Kidney (tissue), 14 donors: ENCODE data around the gene AKAP13. TPM values are rescaled to one million over a fixed set of nuclear protein-coding genes. Genes with fewer than 3 reads are reported as not detected.
"Not testable (repeated sequence)": the region's sequence is repeated elsewhere in the genome, so short reads cannot be mapped to it uniquely, and the experiment has no call there.

Experiments used
- DNase-seq, 5 donors: peaks; one replicate each; pipeline ENCODE4 v3.0.0-alpha.2; 2013 to 2020
- FAIRE-seq: peaks from 2 replicates; lab custom pipeline; 2012; peaks lifted over from hg19 to GRCh38; lab: Jason Lieb, UNC
- H3K27ac ChIP-seq, 2 donors: one replicate each; pipeline ENCODE4 v1.7.0; 2013; ENCODE audit warnings: low read depth in 2 of 2, low read length in 2 of 2, inconsistent platforms in 1 of 2
- H3K27me3 ChIP-seq: one replicate; pipeline ENCODE4 v1.7.1; 2013; ENCODE audit warnings: low read length, inconsistent platforms; ENCODE audit not compliant: control insufficient read depth, insufficient read depth
- H3K36me3 ChIP-seq, 3 donors: one replicate each; pipeline versions ENCODE4 v1.7.0 to v1.7.1; 2013; ENCODE audit warnings: low read length in 3 of 3, control low read depth in 1 of 3, inconsistent platforms in 1 of 3; ENCODE audit not compliant: insufficient read depth in 3 of 3, control insufficient read depth in 2 of 3
- H3K4me1 ChIP-seq, 3 donors: one replicate each; pipeline versions ENCODE4 v1.7.0 to v1.7.1; 2013; ENCODE audit warnings: low read length in 3 of 3, inconsistent platforms in 1 of 3, low read depth in 1 of 3; ENCODE audit not compliant: control insufficient read depth in 2 of 3, insufficient read depth in 2 of 3
- H3K4me3 ChIP-seq, 3 donors: one replicate each; pipeline versions ENCODE4 v1.7.0 to v1.8.1; 2013; ENCODE audit warnings: low read length in 3 of 3, control low read depth in 1 of 3, inconsistent platforms in 1 of 3
- H3K9ac ChIP-seq, 3 donors: one replicate each; pipeline versions ENCODE4 v1.7.0 to v1.7.1; 2013; ENCODE audit warnings: low read length in 3 of 3, control low read depth in 1 of 3, inconsistent platforms in 1 of 3
- H3K9me3 ChIP-seq, 3 donors: one replicate each; pipeline versions ENCODE4 v1.7.0 to v1.7.1; 2013; ENCODE audit warnings: low read length in 3 of 3, control low read depth in 1 of 3, inconsistent platforms in 1 of 3; ENCODE audit not compliant: control insufficient read depth in 2 of 3, insufficient read depth in 1 of 3
- intact Hi-C: fragments of 100-400 bp; cut with DNase I; formaldehyde crosslinking; loops from one replicate; pipeline ENCODE4 v1.11.1; 2022
- polyA plus RNA-seq: library from polyadenylated mRNA; stranded (reverse); fragments of 350-450 nt; fragmentation: Illumina TruSeq; extraction: RNeasy Lipid Tissue Mini Kit (QIAGEN cat#74804); gene quantifications from one replicate; pipeline ENCODE4 v1.2.3, GENCODE V29; 2014; ENCODE audit warnings: low read depth, low replicate concordance; ENCODE audit not compliant: insufficient read depth
- total RNA-seq: library from RNA; stranded (reverse); fragmentation: NEBNext Ultra II Directional; extraction: Animal tissue kit (Norgen Biotek cat#: 25700); gene quantifications from one replicate; pipeline ENCODE4 v1.2.1, GENCODE V29; 2021
- TF ChIP-seq, protein P1 (sequence below): IDR thresholded peaks from 3 replicates; pipeline ENCODE4 v1.5.1; 2012; ENCODE audit warnings: mild to moderate bottlenecking, moderate library complexity, borderline replicate concordance; ENCODE audit not compliant: insufficient read depth; ENCODE audit errors: extremely low read depth
- donor health status: control.
- donor health status: control.
- donor health status: control.
- donor health status: control.
- donor health status: control.
- donor health status: DM: yes; HTN: yes; CAD: no.
- donor health status: Normal renal cell carcinoma (clear cell type).

Gene AKAP13
- total and polyA plus RNA-seq, 2 donors from 2014 or later, result 18.8 to 174 TPM

- DNase-seq (no peak), FAIRE-seq (no peak)
- Histone ChIP-seq H3K4me1 (no peaks in the 10 kb centered on the region), H3K9ac (no peak overlapping the region), H3K27me3 (no peaks in the 10 kb centered on the region), H3K36me3 (no peaks in the 10 kb centered on the region), H3K9me3 (no peaks in the 10 kb centered on the region), H3K4me3 (no peak overlapping the region), H3K27ac (no peak overlapping the region)
- TF ChIP-seq, protein P1, sequence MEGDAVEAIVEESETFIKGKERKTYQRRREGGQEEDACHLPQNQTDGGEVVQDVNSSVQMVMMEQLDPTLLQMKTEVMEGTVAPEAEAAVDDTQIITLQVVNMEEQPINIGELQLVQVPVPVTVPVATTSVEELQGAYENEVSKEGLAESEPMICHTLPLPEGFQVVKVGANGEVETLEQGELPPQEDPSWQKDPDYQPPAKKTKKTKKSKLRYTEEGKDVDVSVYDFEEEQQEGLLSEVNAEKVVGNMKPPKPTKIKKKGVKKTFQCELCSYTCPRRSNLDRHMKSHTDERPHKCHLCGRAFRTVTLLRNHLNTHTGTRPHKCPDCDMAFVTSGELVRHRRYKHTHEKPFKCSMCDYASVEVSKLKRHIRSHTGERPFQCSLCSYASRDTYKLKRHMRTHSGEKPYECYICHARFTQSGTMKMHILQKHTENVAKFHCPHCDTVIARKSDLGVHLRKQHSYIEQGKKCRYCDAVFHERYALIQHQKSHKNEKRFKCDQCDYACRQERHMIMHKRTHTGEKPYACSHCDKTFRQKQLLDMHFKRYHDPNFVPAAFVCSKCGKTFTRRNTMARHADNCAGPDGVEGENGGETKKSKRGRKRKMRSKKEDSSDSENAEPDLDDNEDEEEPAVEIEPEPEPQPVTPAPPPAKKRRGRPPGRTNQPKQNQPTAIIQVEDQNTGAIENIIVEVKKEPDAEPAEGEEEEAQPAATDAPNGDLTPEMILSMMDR, result no peak
- intact Hi-C loops, result no loop called here
Measured at GRCh38 chr15:85340321-85340665, 40.1 kb upstream of the AKAP13 start.

- Histone ChIP-seq H3K9me3 (no peaks in the 10 kb centered on the region), H3K4me3 (no peak overlapping the region), H3K27ac (no peak overlapping the region), H3K27me3 (no peaks in the 10 kb centered on the region), H3K9ac (no peak overlapping the region), H3K36me3 (no peaks in the 10 kb centered on the region), H3K4me1 (no peaks in the 10 kb centered on the region)
- DNase-seq, result no peak
- TF ChIP-seq, protein P1, result no peak
- no peak for FAIRE-seq
- intact Hi-C loops, result no loop called here
Measured at GRCh38 chr15:85340852-85341251, 39.6 kb upstream of the AKAP13 start.

DNA sequence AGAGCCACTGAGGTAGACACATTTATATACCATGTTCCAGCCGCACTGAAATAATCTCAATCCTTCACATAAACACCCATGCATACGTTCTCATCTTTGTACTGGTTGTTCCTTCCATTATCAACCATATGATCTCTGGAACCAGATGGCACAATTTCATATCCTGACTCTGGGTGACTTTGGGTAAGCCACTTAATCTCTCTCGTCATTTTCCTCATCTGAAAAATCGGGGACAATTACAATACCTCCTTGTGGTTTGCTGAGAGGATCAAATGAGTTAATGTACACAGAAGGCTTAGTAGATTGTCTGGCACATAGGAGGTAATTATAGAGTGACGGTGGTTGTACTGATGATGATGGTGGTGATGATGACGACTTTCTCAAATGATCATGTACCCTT, 38.2 kb upstream of the AKAP13 start:
- H3K27me3 ChIP-seq, H3K4me1 ChIP-seq, H3K9me3 ChIP-seq, H3K9ac ChIP-seq, FAIRE-seq, H3K4me3 ChIP-seq, H3K27ac ChIP-seq, DNase-seq, intact Hi-C loops, H3K36me3 ChIP-seq: not testable (repeated sequence)

DNA sequence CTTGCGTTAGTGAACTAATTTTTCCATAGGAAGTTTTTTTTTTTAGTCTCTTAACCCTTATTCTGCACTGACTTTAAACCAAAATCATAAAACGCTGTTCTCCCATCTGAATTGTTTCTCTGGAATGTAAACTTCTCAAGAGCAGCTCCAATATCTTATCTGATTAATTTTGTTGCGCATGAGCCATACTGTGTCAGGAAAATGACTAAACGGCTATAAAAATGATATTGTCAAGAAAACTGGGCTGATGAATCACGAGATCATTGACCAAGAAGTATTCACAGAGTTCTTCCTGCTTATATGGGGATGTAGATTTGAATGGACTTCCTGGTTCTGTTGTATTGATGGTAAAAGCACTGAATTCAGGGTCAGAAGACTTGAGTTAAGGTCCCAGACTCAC, 37.0 kb upstream of the AKAP13 start:
- H3K9me3 ChIP-seq, H3K36me3 ChIP-seq, H3K4me3 ChIP-seq, H3K4me1 ChIP-seq, DNase-seq, intact Hi-C loops, H3K27ac ChIP-seq, FAIRE-seq, H3K27me3 ChIP-seq, H3K9ac ChIP-seq: not testable (repeated sequence)

DNA sequence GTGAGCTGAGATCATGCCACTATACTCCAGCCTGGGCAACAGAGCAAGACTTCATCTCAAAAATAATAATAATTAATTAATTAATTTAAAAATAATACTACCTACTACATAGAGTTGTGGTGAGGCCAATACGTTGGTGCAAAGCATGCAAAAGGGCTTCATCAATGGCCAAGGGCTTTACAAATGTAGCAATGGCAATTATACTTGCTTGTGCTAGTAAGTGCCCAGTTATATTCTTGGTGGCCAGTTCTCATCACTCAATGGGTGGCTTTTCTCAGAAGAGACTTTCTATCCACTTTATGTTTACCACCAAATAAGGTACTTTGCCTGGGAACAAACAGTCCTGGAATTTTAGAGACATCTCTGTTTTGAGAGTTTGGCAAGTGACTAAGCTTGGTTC, 36.2 kb upstream of the AKAP13 start:
- not testable (repeated sequence) for FAIRE-seq, H3K27ac ChIP-seq, H3K9me3 ChIP-seq

GRCh38 chr15:85344653-85345114, 35.7 kb upstream of the AKAP13 start:
- intact Hi-C loops, H3K4me3 ChIP-seq, DNase-seq, H3K36me3 ChIP-seq, H3K4me1 ChIP-seq, H3K27ac ChIP-seq, H3K27me3 ChIP-seq, H3K9ac ChIP-seq, FAIRE-seq, H3K9me3 ChIP-seq: not testable (repeated sequence)

More for the DNA sequence above, 36.2 kb upstream of the AKAP13 start:
- H3K9ac ChIP-seq, H3K27me3 ChIP-seq, DNase-seq, H3K4me3 ChIP-seq, H3K36me3 ChIP-seq, H3K4me1 ChIP-seq, intact Hi-C loops: not testable (repeated sequence)

DNA sequence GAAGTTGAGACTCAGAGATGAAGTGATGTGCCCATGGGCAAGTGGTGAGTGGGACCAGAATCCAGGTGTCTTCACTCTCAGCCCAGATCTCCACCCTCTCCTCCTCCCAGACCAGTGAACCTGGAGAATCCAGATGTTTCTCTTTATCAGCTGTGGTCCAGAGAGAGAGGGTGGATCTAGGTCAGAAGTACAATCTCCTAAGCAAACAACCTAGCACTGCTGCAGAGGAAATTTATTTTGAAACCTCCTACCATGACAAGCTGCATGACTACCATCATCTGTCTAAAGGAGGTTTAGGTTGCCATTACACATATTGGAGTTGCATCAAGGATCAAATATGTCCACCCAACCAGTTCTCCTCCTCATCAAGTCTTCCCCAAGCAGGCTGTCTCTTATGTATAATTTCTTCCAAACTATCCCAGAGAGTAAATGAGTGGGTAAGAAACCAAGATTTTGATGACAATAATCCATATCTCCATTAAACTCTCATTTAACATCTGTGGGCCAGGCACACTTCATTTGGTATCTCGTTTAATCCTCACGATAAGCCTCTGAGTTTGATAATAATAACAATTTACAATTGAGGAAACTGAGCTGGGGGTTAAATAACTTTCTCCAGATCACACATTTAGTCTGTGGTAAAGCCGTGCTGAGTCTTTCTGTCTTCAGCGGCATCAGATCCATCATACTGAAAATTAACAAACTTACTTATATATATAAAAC, 35.0 kb upstream of the AKAP13 start:
- H3K4me1 ChIP-seq, H3K27me3 ChIP-seq, DNase-seq, H3K36me3 ChIP-seq, intact Hi-C loops, H3K9me3 ChIP-seq, FAIRE-seq, H3K4me3 ChIP-seq, H3K9ac ChIP-seq, H3K27ac ChIP-seq: not testable (repeated sequence)
